ENCODE results near the gene ITPRID1.

The ITPRID1 gene

GRCh38 chr7:31516680-31517502 lies 3.0 kb downstream of the ITPRID1 start:
- ATAC-seq = no peak

GRCh38 chr7:31517513-31517912 lies 3.6 kb downstream of the ITPRID1 start:
- ATAC-seq = no peak
- TF ChIP-seq ZNF565 (CRISPR knock-in tag; conservative IDR thresholded peaks at IDR 0.05; ENCODE audit: low read depth) (no peak), ZNF70 (CRISPR knock-in tag; IDR thresholded peaks at IDR 0.05) (no peak), RARB (CRISPR knock-in tag; IDR thresholded peaks at IDR 0.05) (no peak), CREB5 (CRISPR knock-in tag; IDR thresholded peaks at IDR 0.05; ENCODE audit: low read depth) (no peak), BACH2 (CRISPR knock-in tag; IDR thresholded peaks at IDR 0.05; ENCODE audit: borderline replicate concordance) (no peak), PATZ1 (CRISPR knock-in tag; IDR thresholded peaks at IDR 0.05; ENCODE audit: borderline replicate concordance) (no peak), ESRRG (CRISPR knock-in tag; IDR thresholded peaks at IDR 0.05) (no peak), PPARA (CRISPR knock-in tag; IDR thresholded peaks at IDR 0.05; ENCODE audit: borderline replicate concordance) (no peak), OSR1 (CRISPR knock-in tag; IDR thresholded peaks at IDR 0.05) (no peak), TOX (CRISPR knock-in tag; IDR thresholded peaks at IDR 0.05; ENCODE audit: borderline replicate concordance) (no peak), ZNF8 (CRISPR knock-in tag; IDR thresholded peaks at IDR 0.05) (no peak), ZFP30 (CRISPR knock-in tag; IDR thresholded peaks at IDR 0.05) (no peak), CSRNP3 (CRISPR knock-in tag; IDR thresholded peaks at IDR 0.05) (no peak), TCF4 (CRISPR knock-in tag; IDR thresholded peaks at IDR 0.05; ENCODE audit: borderline replicate concordance) (no peak), POU6F1 (CRISPR knock-in tag; IDR thresholded peaks at IDR 0.05; ENCODE audit: borderline replicate concordance, low read depth) (no peak), ARNTL (CRISPR knock-in tag; IDR thresholded peaks at IDR 0.05; ENCODE audit: borderline replicate concordance, low read depth) (no peak)

More at GRCh38 chr7:31516680-31517502, 3.0 kb downstream of the ITPRID1 start:
- TF ChIP-seq CSDC2 (CRISPR knock-in tag; IDR thresholded peaks at IDR 0.05) = no peak

- TF ChIP-seq ESRRG (CRISPR knock-in tag; IDR thresholded peaks at IDR 0.05) (no peak), GLIS3 (CRISPR knock-in tag; IDR thresholded peaks at IDR 0.05) (no peak), POU6F1 (CRISPR knock-in tag; IDR thresholded peaks at IDR 0.05; ENCODE audit: borderline replicate concordance, low read depth) (no peak)
- no peak for ATAC-seq
Observed at GRCh38 chr7:31518766-31519165, 4.9 kb downstream of the ITPRID1 start.

- TF ChIP-seq SNAI2 (CRISPR knock-in tag; IDR thresholded peaks at IDR 0.05) = no peak
- TF ChIP-seq TSHZ2 (CRISPR knock-in tag; IDR thresholded peaks at IDR 0.05) = no peak
- ATAC-seq = no peak
Observed at GRCh38 chr7:31521336-31522010, 7.6 kb downstream of the ITPRID1 start.
